SW 1271 (cell line): Measurements from ENCODE around the gene ZNF768.
A peak's percentile ranks its signal among the peaks of the same experiment; 100 is the strongest.
"Not testable (repeated sequence)": the region's sequence is repeated elsewhere in the genome, so short reads cannot be mapped to it uniquely, and the experiment has no call there.

ENCODE experiments used
- DNase-seq, 2 experiments: peaks; one replicate each; lab custom pipeline; 2025; lab: John Stamatoyannopoulos, UW

ZNF768 gene

GRCh38 chr16:30555315-30556124, 29.2 kb upstream of the ZNF768 start:
- no peak for DNase-seq

GRCh38 chr16:30554557-30555314, 28.4 kb upstream of the ZNF768 start:
- DNase-seq, result no peak

GRCh38 chr16:30553393-30553899, 27.1 kb upstream of the ZNF768 start:
- DNase-seq, result no peak

GRCh38 chr16:30552956-30553355, 26.6 kb upstream of the ZNF768 start:
- DNase-seq, result no peak

GRCh38 chr16:30551781-30552180, 25.4 kb upstream of the ZNF768 start:
- no peak for DNase-seq

- no peak for DNase-seq
These were observed 22.3 kb upstream of the ZNF768 start for GRCh38 chr16:30548416-30549253.

- no peak for DNase-seq
These were observed 19.7 kb upstream of the ZNF768 start for GRCh38 chr16:30546115-30546514.

GRCh38 chr16:30543067-30543466, 16.7 kb upstream of the ZNF768 start:
- no peak for DNase-seq

GRCh38 chr16:30541502-30542329, 15.3 kb upstream of the ZNF768 start:
- no peak for DNase-seq

GRCh38 chr16:30540916-30541464, 14.6 kb upstream of the ZNF768 start:
- DNase-seq, result not testable (repeated sequence)

- DNase-seq, result not testable (repeated sequence)
These were observed 13.7 kb upstream of the ZNF768 start for GRCh38 chr16:30539986-30540526.

- DNase-seq, result no peak
These were observed 12.9 kb upstream of the ZNF768 start for GRCh38 chr16:30539000-30539964.

- not testable (repeated sequence) for DNase-seq
These were observed 10.1 kb upstream of the ZNF768 start for GRCh38 chr16:30536391-30537024.

GRCh38 chr16:30535777-30536190, 9.4 kb upstream of the ZNF768 start:
- DNase-seq, result peak; percentile 56 to 73

GRCh38 chr16:30535106-30535776, 8.9 kb upstream of the ZNF768 start:
- DNase-seq, result no peak

GRCh38 chr16:30534368-30535105, 8.2 kb upstream of the ZNF768 start, which contains the start of gene ZNF747:
ZNF747 (minus strand) TSS chr16:30534858; CDS start chr16:30534679, 179 bp downstream.
- peak; percentile 50 to 83 for DNase-seq

GRCh38 chr16:30533748-30534367, 7.5 kb upstream of the ZNF768 start:
- no peak for DNase-seq
